HEK293 (cell line): ENCODE results near the gene EXOC2.

Source experiments
- CTCF ChIA-PET: fragments of 350-600 bp; formaldehyde crosslinking; extraction: SDS; loops from one replicate; lab custom pipeline; 2021; ENCODE audit warnings: antibody characterized with exemption; lab: Yijun Ruan, JAX
- POLR2A ChIA-PET: fragments of 300-600 bp; formaldehyde crosslinking; extraction: SDS; loops from one replicate; lab custom pipeline; 2020; ENCODE audit warnings: antibody characterized with exemption, inconsistent platforms; lab: Yijun Ruan, JAX
- H3K27ac ChIP-seq: fragments of 200-500 bp; sonication (Bioruptor generic); 2 replicates; pipeline ENCODE4 v1.5.1; 2014; ENCODE audit warnings: low read depth, low read length, control low read depth, inconsistent platforms; ENCODE audit errors: extremely low read depth
- H3K36me3 ChIP-seq, 2 experiments: fragments of 200-500 bp in 1 of 2; sonication (Bioruptor generic) in 1 of 2; 1 replicate in 1 of 2; 2 replicates in 1 of 2; pipeline ENCODE4 v1.5.1; 2014 to 2017; ENCODE audit warnings: inconsistent platforms in 2 of 2, low read length in 2 of 2; ENCODE audit not compliant: control insufficient read depth in 2 of 2, insufficient read depth in 1 of 2
- H3K4me1 ChIP-seq: fragments of 200-500 bp; sonication (Bioruptor generic); 2 replicates; pipeline ENCODE4 v1.5.1; 2014; ENCODE audit warnings: mild to moderate bottlenecking, low read length, inconsistent platforms; ENCODE audit not compliant: control insufficient read depth, insufficient read depth
- H3K4me3 ChIP-seq: 2 replicates; pipeline ENCODE4 v1.5.1; 2011; ENCODE audit warnings: low read depth, mild to moderate bottlenecking, control low read depth, low read length, moderate library complexity
- H3K9me3 ChIP-seq: fragments of 200-500 bp; sonication (Bioruptor generic); 2 replicates; pipeline ENCODE4 v1.5.1; 2014; ENCODE audit warnings: low read depth, low read length, inconsistent platforms; ENCODE audit not compliant: control insufficient read depth, insufficient read depth
- AEBP2 ChIP-seq: fragments of 450-650 bp; formaldehyde crosslinking; IDR thresholded peaks from 2 replicates; pipeline ENCODE4 v1.5.1; 2016; ENCODE audit warnings: missing biosample characterization, missing genetic modification characterization, borderline replicate concordance
- GFI1B ChIP-seq: fragments of 450-650 bp; formaldehyde crosslinking; IDR thresholded peaks from 2 replicates; pipeline ENCODE4 v1.5.1; 2016; ENCODE audit warnings: missing biosample characterization, missing genetic modification characterization
- HIC1 ChIP-seq: fragments of 450-650 bp; formaldehyde crosslinking; IDR thresholded peaks from 2 replicates; pipeline ENCODE4 v1.5.1; 2016; ENCODE audit warnings: missing biosample characterization, missing genetic modification characterization
- HOXA7 ChIP-seq: sonication (generic); formaldehyde crosslinking; IDR thresholded peaks from 2 replicates; pipeline ENCODE4 v1.8.1; 2022; ENCODE audit warnings: missing genetic modification reagents, borderline replicate concordance
- KLF1 ChIP-seq: fragments of 450-650 bp; formaldehyde crosslinking; IDR thresholded peaks from 2 replicates; pipeline ENCODE4 v1.5.1; 2016; ENCODE audit warnings: missing biosample characterization, missing genetic modification characterization
- PRDM10 ChIP-seq: fragments of 450-650 bp; formaldehyde crosslinking; IDR thresholded peaks from 2 replicates; pipeline ENCODE4 v1.5.1; 2016; ENCODE audit warnings: missing biosample characterization, missing genetic modification characterization
- PRDM2 ChIP-seq: fragments of 450-650 bp; formaldehyde crosslinking; IDR thresholded peaks from 2 replicates; pipeline ENCODE4 v1.5.1; 2016; ENCODE audit warnings: missing biosample characterization, missing genetic modification characterization, borderline replicate concordance
- PRDM6 ChIP-seq: fragments of 450-650 bp; formaldehyde crosslinking; IDR thresholded peaks from 2 replicates; pipeline ENCODE4 v1.5.1; 2017; ENCODE audit warnings: missing biosample characterization, missing genetic modification characterization
- ZNF19 ChIP-seq: fragments of 450-650 bp; formaldehyde crosslinking; IDR thresholded peaks from 2 replicates; pipeline ENCODE4; 2016; ENCODE audit warnings: missing biosample characterization, missing genetic modification characterization, low read depth
- ZNF221 ChIP-seq: fragments of 450-650 bp; formaldehyde crosslinking; IDR thresholded peaks from 2 replicates; pipeline ENCODE4 v1.5.1; 2017; ENCODE audit warnings: missing biosample characterization, missing genetic modification characterization, borderline replicate concordance
- ZNF280C ChIP-seq: fragments of 450-650 bp; formaldehyde crosslinking; IDR thresholded peaks from 2 replicates; pipeline ENCODE4 v1.5.1; 2016; ENCODE audit warnings: missing biosample characterization, missing genetic modification characterization
- ZNF416 ChIP-seq: fragments of 450-650 bp; formaldehyde crosslinking; IDR thresholded peaks from 2 replicates; pipeline ENCODE4 v1.5.1; 2016; ENCODE audit warnings: missing biosample characterization, missing genetic modification characterization
- ZNF571 ChIP-seq: fragments of 450-650 bp; formaldehyde crosslinking; IDR thresholded peaks from 2 replicates; pipeline ENCODE4 v1.5.0; 2017; ENCODE audit warnings: missing biosample characterization, missing genetic modification characterization
- ZNF664 ChIP-seq: fragments of 450-650 bp; formaldehyde crosslinking; IDR thresholded peaks from 2 replicates; pipeline ENCODE4 v1.5.1; 2016; ENCODE audit warnings: missing biosample characterization, missing genetic modification characterization
- ZNF791 ChIP-seq: fragments of 450-650 bp; formaldehyde crosslinking; IDR thresholded peaks from 2 replicates; pipeline ENCODE4 v1.5.1; 2016; ENCODE audit warnings: missing biosample characterization, missing genetic modification characterization
- ZNF843 ChIP-seq: fragments of 450-650 bp; formaldehyde crosslinking; IDR thresholded peaks from 2 replicates; pipeline ENCODE4 v1.5.1; 2016; ENCODE audit warnings: missing biosample characterization, missing genetic modification characterization
- ZSCAN16 ChIP-seq: fragments of 450-650 bp; formaldehyde crosslinking; IDR thresholded peaks from 2 replicates; pipeline ENCODE4 v1.5.1; 2016; ENCODE audit warnings: missing biosample characterization, missing genetic modification characterization

The EXOC2 gene

GRCh38 chr6:506508-506907 lies 186.4 kb downstream of the EXOC2 start:
- Histone ChIP-seq H3K4me3 (no peak overlapping the region), H3K36me3 (peaks cover 0 to 3% of the 10 kb centered on the region in 2 experiments; a peak in 1 of 3 replicates), H3K4me1 (no peaks in the 10 kb centered on the region), H3K27ac (no peak overlapping the region), H3K9me3 (no peaks in the 10 kb centered on the region)
- POLR2A ChIA-PET = no interaction called here
- CTCF ChIA-PET = no interaction called here
- TF ChIP-seq ZNF791 (tag by site-specific recombination) (no peak), PRDM2 (tag by site-specific recombination) (no peak), ZNF221 (tag by site-specific recombination) (no peak), PRDM6 (tag by site-specific recombination) (no peak), ZNF280C (tag by site-specific recombination) (no peak), ZNF19 (tag by site-specific recombination) (no peak), KLF1 (tag by site-specific recombination) (no peak), ZNF664 (tag by site-specific recombination) (no peak)
- TF ChIP-seq, all 188 proteins: peak for 0

- peaks cover 0 to 3% of the 10 kb centered on the region in 2 experiments; a peak in 1 of 3 replicates for H3K36me3 ChIP-seq
- TF ChIP-seq ZNF571 (tag by site-specific recombination) (no peak), ZNF416 (tag by site-specific recombination) (no peak), ZSCAN16 (tag by site-specific recombination) (no peak), ZNF843 (tag by site-specific recombination) (no peak), GFI1B (tag by site-specific recombination) (no peak), AEBP2 (no peak), HIC1 (tag by site-specific recombination) (no peak), PRDM10 (tag by site-specific recombination) (no peak), HOXA7 (no peak)
- H3K9me3 ChIP-seq = no peaks in the 10 kb centered on the region
- POLR2A ChIA-PET = no interaction called here
- no peak overlapping the region for H3K27ac ChIP-seq
- CTCF ChIA-PET = no interaction called here
- no peaks in the 10 kb centered on the region for H3K4me1 ChIP-seq
- no peak overlapping the region for H3K4me3 ChIP-seq
Observed at GRCh38 chr6:505374-505773, 187.6 kb downstream of the EXOC2 start.
